Kidney (tissue), 14 donors: ENCODE measurements around the gene C6orf141. TPM values are rescaled to one million over a fixed set of nuclear protein-coding genes. Genes with fewer than 3 reads are reported as not detected.

Source experiments
- DNase-seq, 5 donors: peaks; one replicate each; pipeline ENCODE4 v3.0.0-alpha.2; 2013 to 2020
- FAIRE-seq: peaks from 2 replicates; lab custom pipeline; 2012; peaks lifted over from hg19 to GRCh38; lab: Jason Lieb, UNC
- H3K27ac ChIP-seq, 2 donors: one replicate each; pipeline ENCODE4 v1.7.0; 2013; ENCODE audit warnings: low read depth in 2 of 2, low read length in 2 of 2, inconsistent platforms in 1 of 2
- H3K27me3 ChIP-seq: one replicate; pipeline ENCODE4 v1.7.1; 2013; ENCODE audit warnings: low read length, inconsistent platforms; ENCODE audit not compliant: control insufficient read depth, insufficient read depth
- H3K36me3 ChIP-seq, 3 donors: one replicate each; pipeline versions ENCODE4 v1.7.0 to v1.7.1; 2013; ENCODE audit warnings: low read length in 3 of 3, control low read depth in 1 of 3, inconsistent platforms in 1 of 3; ENCODE audit not compliant: insufficient read depth in 3 of 3, control insufficient read depth in 2 of 3
- H3K4me1 ChIP-seq, 3 donors: one replicate each; pipeline versions ENCODE4 v1.7.0 to v1.7.1; 2013; ENCODE audit warnings: low read length in 3 of 3, inconsistent platforms in 1 of 3, low read depth in 1 of 3; ENCODE audit not compliant: control insufficient read depth in 2 of 3, insufficient read depth in 2 of 3
- H3K4me3 ChIP-seq, 3 donors: one replicate each; pipeline versions ENCODE4 v1.7.0 to v1.8.1; 2013; ENCODE audit warnings: low read length in 3 of 3, control low read depth in 1 of 3, inconsistent platforms in 1 of 3
- H3K9ac ChIP-seq, 3 donors: one replicate each; pipeline versions ENCODE4 v1.7.0 to v1.7.1; 2013; ENCODE audit warnings: low read length in 3 of 3, control low read depth in 1 of 3, inconsistent platforms in 1 of 3
- H3K9me3 ChIP-seq, 3 donors: one replicate each; pipeline versions ENCODE4 v1.7.0 to v1.7.1; 2013; ENCODE audit warnings: low read length in 3 of 3, control low read depth in 1 of 3, inconsistent platforms in 1 of 3; ENCODE audit not compliant: control insufficient read depth in 2 of 3, insufficient read depth in 1 of 3
- intact Hi-C: fragments of 100-400 bp; cut with DNase I; formaldehyde crosslinking; loops from one replicate; pipeline ENCODE4 v1.11.1; 2022
- polyA plus RNA-seq: library from polyadenylated mRNA; stranded (reverse); fragments of 350-450 nt; fragmentation: Illumina TruSeq; extraction: RNeasy Lipid Tissue Mini Kit (QIAGEN cat#74804); gene quantifications from one replicate; pipeline ENCODE4 v1.2.3, GENCODE V29; 2014; ENCODE audit warnings: low read depth, low replicate concordance; ENCODE audit not compliant: insufficient read depth
- total RNA-seq: library from RNA; stranded (reverse); fragmentation: NEBNext Ultra II Directional; extraction: Animal tissue kit (Norgen Biotek cat#: 25700); gene quantifications from one replicate; pipeline ENCODE4 v1.2.1, GENCODE V29; 2021
- TF ChIP-seq, protein P1 (sequence below): IDR thresholded peaks from 3 replicates; pipeline ENCODE4 v1.5.1; 2012; ENCODE audit warnings: mild to moderate bottlenecking, moderate library complexity, borderline replicate concordance; ENCODE audit not compliant: insufficient read depth; ENCODE audit errors: extremely low read depth
- donor health status: control.
- donor health status: control.
- donor health status: control.
- donor health status: control.
- donor health status: control.
- donor health status: DM: yes; HTN: yes; CAD: no.
- donor health status: Normal renal cell carcinoma (clear cell type).

Gene C6orf141
- total and polyA plus RNA-seq, 2 donors from 2014 or later: 2.2 TPM; not detected in 1

- TF ChIP-seq, protein P1, sequence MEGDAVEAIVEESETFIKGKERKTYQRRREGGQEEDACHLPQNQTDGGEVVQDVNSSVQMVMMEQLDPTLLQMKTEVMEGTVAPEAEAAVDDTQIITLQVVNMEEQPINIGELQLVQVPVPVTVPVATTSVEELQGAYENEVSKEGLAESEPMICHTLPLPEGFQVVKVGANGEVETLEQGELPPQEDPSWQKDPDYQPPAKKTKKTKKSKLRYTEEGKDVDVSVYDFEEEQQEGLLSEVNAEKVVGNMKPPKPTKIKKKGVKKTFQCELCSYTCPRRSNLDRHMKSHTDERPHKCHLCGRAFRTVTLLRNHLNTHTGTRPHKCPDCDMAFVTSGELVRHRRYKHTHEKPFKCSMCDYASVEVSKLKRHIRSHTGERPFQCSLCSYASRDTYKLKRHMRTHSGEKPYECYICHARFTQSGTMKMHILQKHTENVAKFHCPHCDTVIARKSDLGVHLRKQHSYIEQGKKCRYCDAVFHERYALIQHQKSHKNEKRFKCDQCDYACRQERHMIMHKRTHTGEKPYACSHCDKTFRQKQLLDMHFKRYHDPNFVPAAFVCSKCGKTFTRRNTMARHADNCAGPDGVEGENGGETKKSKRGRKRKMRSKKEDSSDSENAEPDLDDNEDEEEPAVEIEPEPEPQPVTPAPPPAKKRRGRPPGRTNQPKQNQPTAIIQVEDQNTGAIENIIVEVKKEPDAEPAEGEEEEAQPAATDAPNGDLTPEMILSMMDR: no peak
- no peaks in the 10 kb centered on the region for H3K4me1 ChIP-seq
- no peaks in the 10 kb centered on the region for H3K27me3 ChIP-seq
- no peak overlapping the region for H3K27ac ChIP-seq
- H3K9me3 ChIP-seq: no peaks in the 10 kb centered on the region
- no peak overlapping the region for H3K4me3 ChIP-seq
- FAIRE-seq (no peak), DNase-seq (no peak)
- intact Hi-C loops: no loop called here
- H3K9ac ChIP-seq: no peak overlapping the region
- H3K36me3 ChIP-seq: no peaks in the 10 kb centered on the region
These were observed 14.1 kb downstream of the C6orf141 start for GRCh38 chr6:49564552-49564951.

DNA sequence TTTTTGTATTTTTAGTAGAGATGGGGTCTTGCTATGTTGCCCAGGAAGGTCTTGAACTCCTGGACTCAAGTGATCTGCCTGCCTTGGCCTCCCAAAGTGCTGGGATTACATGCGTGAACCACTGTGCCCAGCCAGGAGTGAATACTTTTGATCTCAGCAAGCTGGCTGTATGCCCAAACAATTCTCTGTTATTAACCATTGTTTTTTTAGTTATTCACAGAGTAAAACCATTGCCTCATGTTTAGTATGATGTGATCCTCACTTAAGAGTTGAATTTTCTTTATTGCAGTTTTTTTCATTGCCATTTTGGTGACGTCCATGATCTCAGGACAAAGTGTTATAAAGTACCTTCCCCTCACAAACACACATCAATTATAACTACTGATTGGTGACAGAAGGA is 14.8 kb downstream of the C6orf141 start:
- Histone ChIP-seq H3K27ac (no peak overlapping the region), H3K4me1 (no peaks in the 10 kb centered on the region), H3K27me3 (no peaks in the 10 kb centered on the region), H3K9me3 (no peaks in the 10 kb centered on the region), H3K4me3 (no peak overlapping the region), H3K9ac (no peak overlapping the region), H3K36me3 (no peaks in the 10 kb centered on the region)
- no peak for DNase-seq
- intact Hi-C loops: no loop called here
- FAIRE-seq: no peak
- TF ChIP-seq, protein P1: no peak

- FAIRE-seq: no peak
These were observed 15.4 kb downstream of the C6orf141 start for GRCh38 chr6:49565855-49566254.

More at GRCh38 chr6:49565855-49566254, 15.4 kb downstream of the C6orf141 start:
- Histone ChIP-seq H3K4me3 (no peak overlapping the region), H3K9ac (no peak overlapping the region), H3K4me1 (no peaks in the 10 kb centered on the region), H3K9me3 (no peaks in the 10 kb centered on the region), H3K36me3 (no peaks in the 10 kb centered on the region), H3K27me3 (no peaks in the 10 kb centered on the region), H3K27ac (no peak overlapping the region)
- TF ChIP-seq, protein P1: no peak
- intact Hi-C loops: no loop called here
- DNase-seq: peak in 1 of 5 donors; percentile 11
